ENCODE measurements around the gene PHACTR2. TPM values are rescaled to one million over a fixed set of nuclear protein-coding genes. Genes with fewer than 3 reads are reported as not detected.
"Not testable (repeated sequence)": the region's sequence is repeated elsewhere in the genome, so short reads cannot be mapped to it uniquely, and the experiment has no call there.

Gene PHACTR2
- total RNA-seq, 2 donors from 2014 or later = 50.3 to 54.4 TPM

DNA sequence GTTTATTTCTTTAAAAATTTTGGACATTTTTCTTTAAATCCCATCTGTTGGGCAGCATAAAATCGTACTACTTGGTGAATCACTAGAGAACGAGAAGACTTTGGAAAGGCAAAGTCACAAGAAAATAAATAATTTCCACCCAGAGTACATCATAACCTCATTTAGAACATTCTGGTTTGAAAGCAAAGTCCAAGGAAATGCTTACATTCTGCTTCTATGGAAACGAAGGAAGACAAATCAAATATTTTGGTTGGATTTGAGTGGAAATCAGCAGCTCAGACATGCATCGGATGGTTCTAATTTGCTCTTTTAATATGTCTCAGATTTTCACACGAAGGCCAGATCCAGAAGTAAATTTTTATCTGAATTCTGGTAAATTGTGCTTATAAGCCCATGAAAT is 104.7 kb downstream of the PHACTR2 start:
- intact Hi-C loops (cut with DNase I, micrococcal nuclease) = no loop called here
- DNase-seq (no peak), ATAC-seq (no peak)

DNA sequence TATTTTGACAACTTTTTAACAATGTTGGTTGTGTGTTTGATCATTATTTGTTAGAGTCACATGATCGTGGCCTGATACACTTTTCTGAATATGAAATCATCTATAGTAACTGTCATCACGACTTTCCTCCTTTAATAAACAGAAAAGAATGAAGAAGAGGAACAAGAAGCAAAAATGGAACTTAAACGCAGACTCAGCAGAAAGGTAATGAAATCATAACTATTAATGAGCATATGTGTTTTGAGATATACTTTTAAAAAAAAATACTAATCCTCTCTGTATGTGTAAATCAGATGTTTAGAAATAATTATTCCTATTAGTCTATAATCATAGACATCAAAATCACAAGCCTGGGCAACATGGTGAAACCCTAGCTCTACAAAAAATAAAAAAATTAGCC is 105.3 kb downstream of the PHACTR2 start:
- ATAC-seq (no peak), DNase-seq (no peak)
- intact Hi-C loops (cut with DNase I, micrococcal nuclease) = no loop called here

DNA sequence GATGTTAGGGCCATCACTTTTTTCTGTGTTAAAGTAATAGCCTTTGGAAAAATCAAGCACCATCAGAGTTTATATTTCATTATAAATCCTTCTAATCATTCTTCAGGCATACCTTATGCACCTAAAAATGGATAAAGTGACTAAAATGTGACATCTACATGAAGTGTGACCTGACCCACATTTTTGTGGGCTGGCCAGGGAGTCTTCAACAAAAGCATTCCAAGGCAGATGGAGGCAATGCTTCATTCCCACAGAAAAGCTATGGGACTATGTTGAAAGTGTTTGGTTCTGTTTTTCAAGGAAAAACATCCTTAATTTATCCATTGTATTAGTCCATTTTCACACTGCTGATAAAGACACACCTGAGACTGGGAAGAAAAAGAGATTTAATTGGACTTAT is 106.6 kb downstream of the PHACTR2 start:
- intact Hi-C loops (cut with DNase I, micrococcal nuclease) = no loop called here
- ATAC-seq = no peak

DNA sequence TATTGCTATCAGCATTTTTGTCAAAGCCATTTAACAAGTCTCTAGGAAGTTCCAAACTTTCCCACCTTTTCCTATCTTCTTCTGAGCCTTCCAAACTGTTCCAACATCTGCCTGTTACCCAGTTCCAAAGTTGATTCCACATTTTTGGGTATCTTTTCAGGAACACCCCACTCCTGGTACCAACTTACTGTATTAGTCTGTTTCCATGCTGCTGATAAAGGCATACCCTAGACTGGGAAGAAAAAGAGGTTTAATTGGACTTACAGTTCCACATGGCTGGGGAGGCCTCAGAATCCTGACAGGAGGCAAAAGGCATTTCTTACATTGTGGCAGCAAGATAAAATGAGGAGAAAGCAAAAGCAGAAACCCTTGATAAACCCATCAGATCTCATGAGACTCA is 108.6 kb downstream of the PHACTR2 start:
- ATAC-seq; intact Hi-C loops (cut with DNase I, micrococcal nuclease); DNase-seq: not testable (repeated sequence)

More for the DNA sequence above, 106.6 kb downstream of the PHACTR2 start:
- no peak for DNase-seq

DNA sequence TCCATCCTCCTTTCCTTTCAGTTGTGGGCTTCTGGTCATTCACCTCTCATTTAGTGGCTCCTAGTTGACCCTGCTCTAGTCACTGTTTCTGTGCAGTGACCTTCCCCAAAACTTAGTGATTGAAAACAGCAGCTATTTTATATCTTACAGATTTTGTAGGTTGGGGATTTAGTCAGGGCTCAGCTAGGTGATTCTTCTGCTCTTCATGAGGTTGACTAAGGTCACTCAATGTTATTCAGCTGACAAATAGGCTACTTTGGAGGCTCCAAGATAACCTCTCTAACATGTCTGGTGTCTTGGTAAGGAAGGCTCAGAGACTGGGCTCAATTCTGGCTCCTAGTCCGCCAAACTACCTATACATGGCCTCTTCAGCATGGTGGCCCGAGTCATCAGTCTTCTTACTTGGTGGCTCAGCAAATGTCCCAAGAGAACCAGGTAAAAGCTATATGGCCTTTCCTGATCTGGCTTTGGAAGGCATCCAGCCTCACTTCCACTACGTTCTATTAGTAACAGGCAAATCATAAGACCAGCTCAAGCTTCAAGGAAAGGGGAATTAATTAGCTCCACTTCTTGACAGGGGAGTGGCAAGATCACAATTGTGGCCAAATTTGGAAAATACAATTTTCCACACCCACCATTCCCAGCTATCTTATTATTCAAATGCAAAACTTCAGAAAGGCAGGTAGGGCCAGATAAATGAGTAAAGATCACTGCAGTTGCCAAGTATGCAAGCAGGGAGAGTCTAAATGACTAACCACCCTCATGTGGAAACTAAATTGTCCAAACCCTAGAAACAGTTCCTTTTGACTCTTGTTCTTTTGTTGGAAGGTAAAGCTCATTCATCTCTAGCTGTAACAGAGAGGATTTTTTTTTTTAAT is 114.9 kb downstream of the PHACTR2 start:
- intact Hi-C loops (cut with DNase I, micrococcal nuclease) = no loop called here
- no peak for ATAC-seq
- DNase-seq = no peak

DNA sequence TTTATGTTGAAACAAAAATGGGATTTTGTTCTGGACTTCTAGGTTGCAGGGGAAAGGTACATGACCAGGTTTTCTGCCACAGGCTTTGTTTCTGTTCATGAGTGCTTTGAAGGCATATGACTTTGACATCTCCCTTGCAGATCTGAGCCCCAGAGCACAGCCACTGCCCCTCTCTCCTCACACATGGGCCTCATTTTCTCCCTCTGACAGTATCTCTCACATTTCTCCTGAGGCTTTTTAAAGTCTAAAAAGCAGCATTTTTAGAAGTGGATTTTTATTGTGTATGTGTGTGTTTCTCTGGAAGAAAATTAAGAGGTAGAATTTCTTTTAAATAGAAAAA is 115.5 kb downstream of the PHACTR2 start:
- ATAC-seq (no peak), DNase-seq (no peak)
- intact Hi-C loops (cut with DNase I, micrococcal nuclease) = no loop called here

DNA sequence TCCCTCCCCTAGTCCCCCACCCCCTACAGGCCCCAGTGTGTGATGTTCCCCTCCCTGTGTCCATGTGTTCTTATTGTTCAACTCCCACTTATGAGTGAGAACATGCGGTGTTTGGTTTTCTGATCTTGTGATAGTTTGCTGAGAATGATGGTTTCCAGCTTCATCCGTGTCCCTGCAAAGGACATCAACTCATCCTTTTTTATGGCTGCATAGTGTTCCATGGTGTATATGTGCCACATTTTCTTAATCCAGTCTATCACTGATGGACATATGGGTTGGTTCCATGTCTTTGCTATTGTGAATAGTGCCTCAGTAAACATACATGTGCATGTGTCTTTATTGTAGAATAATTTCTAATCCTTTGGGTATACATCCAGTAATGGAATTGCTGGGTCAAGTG is 118.8 kb downstream of the PHACTR2 start:
- ATAC-seq; intact Hi-C loops (cut with DNase I, micrococcal nuclease); DNase-seq: not testable (repeated sequence)

DNA sequence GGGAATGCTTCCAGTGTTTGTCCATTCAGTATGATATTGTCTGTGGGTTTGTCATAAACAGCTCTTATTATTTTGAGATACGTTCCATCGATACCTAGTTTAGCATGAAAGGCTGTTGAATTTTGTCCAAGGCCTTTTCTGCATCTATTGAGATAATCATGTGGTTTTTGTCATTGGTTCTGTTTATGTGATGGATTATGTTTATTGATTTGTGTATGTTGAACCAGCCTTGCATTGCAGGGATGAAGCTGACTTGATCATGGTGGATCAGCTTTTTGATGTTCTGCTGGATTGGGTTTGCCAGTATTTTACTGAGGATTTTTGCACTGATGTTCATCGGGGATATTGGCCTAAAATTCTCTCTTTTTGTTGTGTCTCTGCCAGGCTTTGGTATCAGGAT is 120.7 kb downstream of the PHACTR2 start:
- ATAC-seq = not testable (repeated sequence)

DNA sequence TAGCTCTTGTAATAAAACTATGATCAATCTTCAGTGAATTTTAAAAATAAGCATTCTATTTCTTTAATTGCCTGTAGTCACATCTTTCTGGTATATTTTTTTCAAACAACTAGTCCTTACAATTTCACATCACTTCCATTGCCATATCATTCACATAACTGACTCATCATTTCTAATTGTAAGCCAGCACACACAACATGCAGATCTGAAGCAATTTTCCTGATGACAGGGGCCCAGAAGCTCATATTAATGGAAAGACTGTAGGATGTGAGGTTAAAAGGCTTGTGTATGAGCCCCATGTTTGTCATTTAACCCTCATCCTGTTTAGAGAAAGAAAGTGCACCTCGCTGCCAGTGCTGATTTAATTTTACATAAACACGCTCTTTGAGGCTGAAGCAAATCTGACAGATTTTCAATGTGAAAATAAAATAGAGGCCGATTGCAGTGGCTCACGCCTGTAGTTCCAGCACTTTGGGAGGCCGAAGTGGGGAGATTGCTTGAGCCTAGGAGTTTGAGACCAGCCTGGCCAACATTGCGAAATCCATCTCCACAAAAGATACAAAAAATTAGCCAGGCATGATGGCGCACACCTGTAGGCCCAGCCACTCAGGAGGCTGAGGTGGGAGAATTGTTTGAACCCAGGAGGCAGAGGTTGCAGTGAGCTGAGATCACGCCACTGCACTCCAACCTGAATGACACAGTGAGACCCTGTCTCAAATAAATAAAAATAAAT is 125.2 kb downstream of the PHACTR2 start:
- intact Hi-C loops (cut with DNase I, micrococcal nuclease) = no loop called here

More for the DNA sequence above, 120.7 kb downstream of the PHACTR2 start:
- intact Hi-C loops (cut with DNase I, micrococcal nuclease); DNase-seq: not testable (repeated sequence)

DNA sequence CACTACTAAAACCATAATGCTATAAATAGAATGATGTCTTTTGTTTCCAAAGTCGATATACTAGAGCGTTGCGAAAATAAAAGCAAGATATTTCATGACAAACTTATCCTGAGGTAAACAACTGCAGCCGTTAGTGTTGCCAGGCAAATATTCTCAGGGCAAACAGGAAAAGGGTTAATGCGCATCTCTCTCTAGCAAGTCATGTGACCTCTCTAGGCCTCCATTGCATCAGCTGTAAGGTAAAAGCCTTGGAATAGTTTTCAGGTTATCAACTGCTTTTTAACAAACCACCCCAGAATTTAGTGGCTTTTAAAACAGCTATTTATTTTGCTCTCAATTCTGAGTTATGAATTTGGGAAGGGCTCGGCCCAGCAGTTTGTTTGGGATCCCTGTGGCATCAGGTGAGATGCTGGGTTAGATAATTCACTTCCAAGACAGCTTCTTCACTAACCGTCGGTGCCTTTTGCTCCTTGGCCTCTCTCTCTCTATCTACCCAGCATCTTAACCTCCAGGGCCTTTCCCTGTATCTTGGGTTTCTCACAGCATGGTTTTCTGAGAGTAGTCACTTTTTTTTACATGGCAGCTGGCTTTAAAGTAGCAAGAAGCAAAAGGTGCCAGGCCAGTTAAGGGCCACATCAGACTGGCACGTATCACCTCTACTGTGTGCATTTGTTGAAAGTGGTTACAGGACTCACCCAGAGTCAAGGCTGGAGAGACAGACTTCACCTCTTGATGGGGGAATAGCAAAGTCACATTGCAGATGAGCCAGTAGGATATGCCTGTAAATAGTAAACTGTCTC is 126.2 kb downstream of the PHACTR2 start:
- DNase-seq = no peak
- ATAC-seq = no peak
- intact Hi-C loops (cut with DNase I, micrococcal nuclease) = no loop called here

More for the DNA sequence above, 125.2 kb downstream of the PHACTR2 start:
- ATAC-seq (no peak), DNase-seq (no peak)

DNA sequence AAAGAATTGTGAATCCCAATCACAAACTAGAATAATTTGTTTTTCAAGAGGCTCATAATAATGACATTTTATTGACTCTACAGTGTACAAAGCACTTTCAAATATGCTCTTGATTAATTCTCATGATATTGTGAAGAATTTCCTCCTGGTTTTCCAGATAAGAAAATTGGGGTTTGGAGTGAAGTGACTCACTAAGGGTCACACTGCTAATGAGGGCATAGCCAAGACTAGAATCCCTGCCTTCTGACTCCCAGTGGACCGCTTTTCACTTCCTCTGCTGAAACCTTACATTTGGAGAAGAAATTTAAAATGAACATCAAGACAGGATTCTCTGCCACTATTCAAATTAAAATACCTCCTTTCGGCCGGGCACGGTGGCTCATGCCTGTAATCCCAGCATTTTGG is 127.1 kb downstream of the PHACTR2 start:
- DNase-seq = no peak
- ATAC-seq = no peak
- intact Hi-C loops (cut with DNase I, micrococcal nuclease) = no loop called here

DNA sequence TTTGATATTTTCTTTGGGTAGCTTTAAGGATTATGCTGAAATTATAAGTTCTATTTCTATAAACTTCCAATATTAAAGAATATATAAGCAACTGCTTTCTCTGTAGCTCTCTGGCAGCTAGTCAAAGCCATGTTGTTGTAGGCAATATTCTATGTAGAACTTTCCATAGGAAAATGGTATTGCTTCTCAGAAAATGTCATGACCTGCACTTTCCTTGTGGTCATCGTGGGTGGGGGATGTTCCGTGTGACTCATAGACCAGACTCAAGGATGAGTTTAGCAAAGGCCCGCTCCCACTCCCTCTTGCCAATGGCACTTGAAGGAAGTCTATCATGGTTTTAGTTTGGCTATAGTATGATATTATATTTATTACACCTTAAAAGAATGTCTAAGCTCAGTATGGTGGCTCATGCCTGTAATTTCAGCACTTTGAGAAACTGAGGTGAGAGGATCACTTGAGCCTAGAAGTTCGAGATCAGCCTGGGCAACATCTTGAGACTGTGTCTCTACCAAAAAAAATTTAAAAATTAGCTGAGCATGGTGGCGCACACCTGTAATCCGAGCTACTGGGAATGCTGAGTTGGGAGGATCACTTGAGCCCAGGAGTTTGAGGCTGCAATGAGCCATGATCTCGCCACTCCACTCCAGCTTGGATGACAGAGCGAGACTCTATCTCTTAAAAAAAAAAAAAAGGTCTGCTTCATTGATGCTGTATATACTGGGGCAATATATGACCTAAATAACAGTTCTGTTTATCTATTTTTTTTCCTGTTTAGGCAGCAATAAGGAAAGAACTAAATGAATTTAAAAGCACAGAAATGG is 128.7 kb downstream of the PHACTR2 start:
- DNase-seq (no peak), ATAC-seq (no peak)
- intact Hi-C loops (cut with DNase I, micrococcal nuclease) = no loop called here

DNA sequence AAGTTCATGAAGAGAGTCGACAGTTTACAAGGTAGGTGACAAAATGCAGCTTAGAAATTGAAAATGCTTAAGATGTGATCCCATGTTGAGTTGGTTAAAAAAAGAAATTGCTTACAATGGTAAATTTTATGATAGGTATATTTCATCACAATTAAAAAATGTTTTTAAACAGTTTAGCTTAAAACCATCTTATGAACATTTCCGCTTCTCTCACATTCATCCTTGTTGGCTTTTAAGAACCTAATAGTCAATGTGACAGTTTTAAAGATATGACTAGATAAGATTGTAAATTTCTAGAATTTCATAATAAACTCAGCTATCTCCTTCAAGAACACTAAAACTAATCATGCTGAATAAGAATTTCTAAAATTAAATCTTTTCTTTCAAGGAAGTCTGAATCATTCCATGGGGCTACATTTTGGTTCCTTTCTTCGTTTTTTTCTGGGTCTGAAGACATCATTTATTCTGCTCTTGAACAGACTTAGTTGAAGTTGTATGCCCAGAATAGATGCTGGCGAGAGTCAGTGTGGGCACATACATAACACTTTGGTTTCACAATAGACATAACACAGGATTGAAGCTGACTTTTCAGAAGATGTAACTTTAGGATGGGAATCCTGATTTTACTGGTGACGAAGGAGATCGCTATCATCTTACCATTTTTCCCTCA is 129.5 kb downstream of the PHACTR2 start:
- intact Hi-C loops (cut with DNase I, micrococcal nuclease) = no loop called here
- DNase-seq = no peak
- ATAC-seq = no peak

DNA sequence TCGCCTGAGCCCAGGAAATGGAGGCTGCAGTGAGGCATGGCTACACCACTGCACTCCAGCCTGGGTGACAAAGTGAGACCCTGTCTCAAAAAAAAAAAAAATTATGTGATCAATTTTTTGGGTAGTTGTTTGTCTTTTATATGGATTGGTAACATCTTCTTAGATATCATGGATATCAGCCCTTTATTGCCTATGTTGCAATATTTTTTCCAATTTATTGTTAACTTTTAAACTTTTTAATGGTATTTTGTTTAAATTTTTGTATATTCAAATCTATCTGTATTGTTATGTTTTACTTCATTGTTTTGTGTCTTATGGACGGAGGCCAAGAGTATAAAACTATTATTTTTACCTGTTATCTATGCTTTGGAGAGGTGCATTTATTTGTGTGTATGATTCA is 133.0 kb downstream of the PHACTR2 start:
- DNase-seq (no peak), ATAC-seq (no peak)
- intact Hi-C loops (cut with DNase I, micrococcal nuclease) = no loop called here

DNA sequence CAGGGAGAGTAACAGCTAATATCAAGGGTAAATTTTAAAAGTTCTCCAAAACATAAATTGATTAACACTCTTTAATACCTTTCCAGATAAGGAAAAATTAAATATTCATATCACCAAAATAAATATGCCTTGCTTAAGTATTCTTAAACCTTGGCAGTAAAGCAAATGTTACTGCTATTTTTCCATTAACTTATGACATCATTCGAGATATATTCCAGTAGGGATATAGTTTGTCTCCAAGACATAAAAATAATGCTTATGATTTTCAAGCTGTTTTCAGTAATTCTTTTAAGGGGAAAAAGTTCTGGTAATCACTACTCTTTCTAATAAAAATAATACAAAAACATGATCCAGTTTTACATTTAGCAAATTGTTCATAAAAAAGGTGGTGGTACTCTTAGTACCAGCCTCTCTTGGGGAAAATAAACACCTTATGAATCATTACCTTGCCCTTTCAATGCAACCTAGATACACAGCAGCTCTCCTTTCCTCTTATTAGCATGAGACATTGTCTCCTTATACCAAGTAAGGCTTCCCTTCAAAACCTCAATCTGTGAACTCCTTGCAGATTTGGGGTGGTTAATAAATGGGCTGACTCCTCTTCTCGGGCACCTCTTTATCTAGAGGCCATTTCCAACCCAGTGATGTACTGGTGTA is 133.9 kb downstream of the PHACTR2 start:
- intact Hi-C loops (cut with DNase I, micrococcal nuclease) = no loop called here
- no peak for ATAC-seq
- DNase-seq = no peak

DNA sequence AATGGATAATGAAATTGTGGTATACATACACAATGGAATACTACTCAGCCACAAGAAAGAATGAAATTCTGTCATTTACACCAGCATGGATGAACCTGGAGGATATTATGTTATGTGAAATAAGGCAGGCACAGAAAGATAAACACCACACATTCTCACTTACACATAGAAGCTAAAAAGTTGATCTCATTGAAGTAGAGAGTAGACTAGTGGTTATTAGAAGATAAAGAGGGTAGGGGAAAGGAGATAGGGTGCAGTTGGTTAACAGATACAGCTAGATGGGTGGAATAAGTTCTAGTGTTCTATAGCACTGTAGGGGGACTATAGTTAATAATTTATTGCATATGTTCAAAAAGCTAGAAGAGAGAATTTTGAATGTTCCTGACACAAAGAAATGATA is 139.9 kb downstream of the PHACTR2 start:
- intact Hi-C loops (cut with DNase I, micrococcal nuclease) = no loop called here
- ATAC-seq (no peak), DNase-seq (no peak)

DNA sequence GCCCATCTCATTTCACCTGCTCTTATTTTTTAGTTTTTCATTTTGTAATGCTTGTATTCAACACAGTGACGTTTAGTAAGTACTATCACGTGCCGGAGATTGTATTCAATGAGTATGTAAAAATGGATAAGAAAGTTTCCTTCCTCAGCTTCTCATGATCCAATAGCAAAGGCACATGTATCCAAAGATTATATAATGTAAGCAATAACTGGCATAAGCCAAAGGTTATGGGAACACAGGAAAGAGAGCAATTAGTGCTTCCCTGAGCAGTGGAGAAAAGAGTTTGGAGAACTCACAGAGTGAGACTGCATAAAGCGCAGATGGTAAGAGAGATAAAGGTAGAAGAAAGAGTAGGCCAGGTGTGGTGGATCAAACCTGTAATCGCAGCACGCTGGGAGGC is 143.6 kb downstream of the PHACTR2 start:
- intact Hi-C loops (cut with DNase I, micrococcal nuclease) = no loop called here
- DNase-seq (no peak), ATAC-seq (no peak)

DNA sequence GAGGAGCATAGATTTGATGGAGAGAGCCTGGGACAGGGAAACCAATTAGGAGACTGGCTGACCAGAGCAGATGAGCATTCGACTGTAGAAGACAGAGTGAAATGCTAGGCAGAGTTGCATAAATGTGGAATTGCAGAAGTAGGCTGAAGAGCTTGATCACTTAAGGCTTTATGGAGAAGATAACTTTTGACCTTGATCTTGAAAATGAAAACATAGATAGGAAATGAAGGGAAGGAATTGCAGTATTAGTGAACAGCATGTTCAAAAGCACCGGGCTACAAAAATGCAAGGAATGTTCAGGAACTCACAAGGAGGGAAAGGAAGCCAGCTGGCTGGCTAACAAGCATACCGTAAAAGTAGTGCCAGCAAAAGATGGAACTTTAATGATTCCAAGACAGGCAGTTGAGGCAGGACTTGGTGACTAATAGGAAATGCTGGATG is 144.8 kb downstream of the PHACTR2 start:
- no peak for ATAC-seq
- DNase-seq = no peak

More for the DNA sequence above, 144.8 kb downstream of the PHACTR2 start:
- intact Hi-C loops (cut with DNase I, micrococcal nuclease) = no loop called here

Measured in left colon (tissue), 2 donors.